Naive B cell (primary cell): Measurements from ENCODE around the gene CLEC16A. TPM values are rescaled to one million over a fixed set of nuclear protein-coding genes. Genes with fewer than 3 reads are reported as not detected.
A peak's percentile ranks its signal among the peaks of the same experiment; 100 is the strongest.
"Not testable (repeated sequence)": the region's sequence is repeated elsewhere in the genome, so short reads cannot be mapped to it uniquely, and the experiment has no call there.

ENCODE experiments used
- ATAC-seq, 2 donors: fragments of 150-1000 bp; cut with Tn5 transposase; 2 replicates each; pipeline ENCODE4 v1.10.0; 2021; ENCODE audit warnings: low read depth in 2 of 2, mild to moderate bottlenecking in 2 of 2, moderate library complexity in 2 of 2
- DNase-seq: peaks from one replicate; pipeline ENCODE4 v3.0.0; 2022
- H3K27ac Mint-ChIP-seq, 6 donors: one replicate each; pipeline ENCODE4 v1.8.0; 2020 to 2022; ENCODE audit warnings: mild to moderate bottlenecking in 6 of 6, mixed read lengths in 6 of 6, moderate library complexity in 5 of 6, inconsistent platforms in 2 of 6
- H3K27me3 Mint-ChIP-seq, 3 donors: one replicate each; pipeline ENCODE4 v1.8.0; 2021 to 2022; ENCODE audit warnings: mixed read lengths in 3 of 3, mild to moderate bottlenecking in 1 of 3
- H3K36me3 Mint-ChIP-seq, 2 donors: one replicate each; pipeline ENCODE4 v1.8.0; 2020 to 2022; ENCODE audit warnings: mixed read lengths in 2 of 2, inconsistent platforms in 1 of 2, mild to moderate bottlenecking in 1 of 2
- H3K4me1 Mint-ChIP-seq, 3 donors: one replicate each; pipeline ENCODE4 v1.8.0; 2020 to 2022; ENCODE audit warnings: mixed read lengths in 3 of 3, inconsistent platforms in 1 of 3, mild to moderate bottlenecking in 1 of 3, moderate library complexity in 1 of 3
- H3K4me3 Mint-ChIP-seq, 8 donors: one replicate each; pipeline ENCODE4 v1.8.0; 2020 to 2022; ENCODE audit warnings: mild to moderate bottlenecking in 8 of 8, mixed read lengths in 8 of 8, moderate library complexity in 8 of 8, inconsistent platforms in 2 of 8
- H3K9me3 Mint-ChIP-seq, 7 donors: one replicate each; pipeline ENCODE4 v1.8.0; 2020 to 2022; ENCODE audit warnings: mixed read lengths in 7 of 7, mild to moderate bottlenecking in 5 of 7, inconsistent platforms in 2 of 7, moderate library complexity in 1 of 7
- polyA plus RNA-seq, 6 donors: library from polyadenylated mRNA; unstranded; fragments of 300-500 nt; fragmentation: Illumina TruSeq; gene quantifications; one replicate each; pipeline ENCODE4 v1.2.3, GENCODE V29; 2021; ENCODE audit warnings: low read depth in 6 of 6

CLEC16A gene
- polyA plus RNA-seq, 6 donors from 2014 or later, result 11.8 to 34.9 (median 18.7) TPM

- Mint-ChIP-seq H3K27ac (peak overlapping the region in 2 of 6 donors; percentile 43 to 79), H3K36me3 (no peaks in the 10 kb centered on the region), H3K9me3 (no peaks in the 10 kb centered on the region), H3K4me1 (peaks cover 43 to 78% (median 74%) of the 10 kb centered on the region in 3 donors), H3K27me3 (no peaks in the 10 kb centered on the region), H3K4me3 (peak overlapping the region in 6 of 8 donors; percentile 17 to 84 (median 66))
- DNase-seq (no peak), ATAC-seq (no peak)
These were observed 6.0 kb downstream of the CLEC16A start for GRCh38 chr16:10950393-10950792.

DNA sequence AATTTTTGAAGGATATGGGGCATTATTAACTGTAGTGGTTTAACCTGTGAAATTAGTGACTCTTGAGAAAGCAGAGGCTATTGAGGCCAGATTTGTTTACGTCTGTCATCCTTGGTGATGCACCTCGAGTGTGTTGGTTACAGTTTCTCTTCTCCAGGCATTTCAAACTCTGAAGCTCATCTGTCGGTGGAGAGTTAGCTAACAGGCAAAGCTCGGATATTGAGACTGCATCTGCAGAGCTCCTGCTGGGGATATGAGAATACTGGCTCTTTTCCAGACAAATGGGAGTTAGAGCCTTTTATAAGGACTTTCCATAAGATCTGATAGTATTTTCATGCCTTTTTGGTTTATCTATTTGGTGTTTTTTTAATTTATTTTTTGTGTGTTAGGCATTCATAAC, 6.7 kb downstream of the CLEC16A start:
- Mint-ChIP-seq H3K4me3 (no peak overlapping the region), H3K36me3 (no peaks in the 10 kb centered on the region), H3K9me3 (no peaks in the 10 kb centered on the region), H3K27ac (peak overlapping the region in 1 of 6 donors; percentile 54), H3K4me1 (peaks cover 42 to 77% (median 74%) of the 10 kb centered on the region in 3 donors), H3K27me3 (no peaks in the 10 kb centered on the region)
- no peak for DNase-seq
- no peak for ATAC-seq

DNA sequence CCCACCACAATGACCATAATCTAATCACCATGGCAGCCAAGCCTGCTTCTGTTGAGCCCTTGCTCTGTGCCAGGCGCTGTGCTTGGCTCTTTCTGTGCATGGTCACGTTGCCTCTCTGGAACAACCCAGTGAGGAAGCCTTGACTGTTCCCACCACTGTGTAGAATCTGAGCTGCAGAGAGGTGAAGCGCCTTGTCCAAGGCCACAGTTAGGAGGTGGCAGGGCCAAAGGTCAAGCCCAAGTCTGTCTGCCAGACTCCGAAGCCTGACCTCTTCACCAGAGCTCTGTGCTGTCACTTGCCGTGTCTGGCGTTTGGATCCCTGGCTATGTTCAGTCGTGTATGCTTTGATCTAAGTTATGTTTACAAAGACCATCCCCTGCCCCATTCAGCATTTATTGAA, 10.5 kb downstream of the CLEC16A start:
- Mint-ChIP-seq H3K4me1 (peaks cover 31 to 56% (median 55%) of the 10 kb centered on the region in 3 donors), H3K36me3 (peaks cover 0 to 9% of the 10 kb centered on the region in 2 donors), H3K9me3 (no peaks in the 10 kb centered on the region), H3K27me3 (no peaks in the 10 kb centered on the region), H3K4me3 (peak overlapping the region in 3 of 8 donors; percentile 12 to 67 (median 56)), H3K27ac (peak overlapping the region in 2 of 6 donors; percentile 26 to 79)
- ATAC-seq (no peak), DNase-seq (no peak)

DNA sequence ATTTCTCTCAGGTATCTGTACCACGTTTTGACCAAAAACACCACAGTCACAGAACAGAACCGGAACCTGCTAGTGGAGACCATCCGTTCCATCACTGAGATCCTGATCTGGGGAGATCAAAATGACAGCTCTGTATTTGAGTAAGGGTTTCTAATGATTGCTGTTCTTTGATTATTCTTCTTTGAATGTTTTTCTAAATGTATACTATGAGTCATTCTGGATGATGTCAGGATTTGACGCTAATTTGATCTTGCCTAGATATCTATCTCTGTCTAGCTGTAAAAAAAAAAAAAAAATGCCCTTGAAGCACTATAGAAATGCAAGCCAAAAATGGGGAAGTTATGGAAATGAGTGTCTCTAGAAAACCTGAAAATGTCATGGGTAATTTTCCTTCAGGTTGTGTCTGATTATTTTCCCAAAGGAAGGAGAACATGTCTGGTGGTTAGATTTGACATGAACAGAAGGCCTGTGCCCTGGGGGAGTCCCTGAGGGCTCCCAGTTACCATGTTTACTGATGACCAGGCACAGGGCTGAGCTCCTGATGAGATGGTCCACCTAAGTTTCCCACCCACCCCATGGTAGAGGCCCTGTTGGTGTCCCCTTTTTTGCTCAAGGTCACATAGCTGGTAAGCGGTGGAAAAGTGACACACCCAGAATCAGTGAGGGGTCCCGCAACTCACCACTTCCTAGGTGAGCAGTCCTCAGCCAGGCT, 13.6 kb downstream of the CLEC16A start:
- Mint-ChIP-seq H3K27me3 (no peaks in the 10 kb centered on the region), H3K4me1 (peaks cover 28 to 40% (median 39%) of the 10 kb centered on the region in 3 donors), H3K27ac (peak overlapping the region in 3 of 6 donors; percentile 9 to 51 (median 43)), H3K4me3 (peak overlapping the region in 1 of 8 donors; percentile 9), H3K36me3 (peaks cover 4 to 31% of the 10 kb centered on the region in 2 donors), H3K9me3 (no peaks in the 10 kb centered on the region)
- DNase-seq (no peak), ATAC-seq (peak; percentile 26 to 40)

DNA sequence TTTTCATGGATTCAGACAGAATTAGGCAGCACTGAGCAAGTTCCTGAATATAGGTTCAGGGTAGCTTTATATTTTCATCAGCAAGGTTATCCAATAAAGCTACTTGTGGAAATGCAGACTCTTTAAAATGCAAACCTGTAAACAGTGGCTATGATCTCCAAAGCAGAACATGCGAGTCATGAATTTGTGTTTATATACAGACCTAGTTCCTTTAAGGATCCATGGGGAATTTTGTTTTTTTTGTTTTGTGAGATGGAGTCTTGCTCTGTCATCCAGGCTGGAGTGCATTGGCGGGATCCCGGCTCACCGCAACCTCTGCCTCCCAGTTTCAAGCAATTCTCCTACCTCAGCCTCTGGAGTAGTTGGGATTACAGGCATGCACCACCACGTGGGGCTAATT, 14.8 kb downstream of the CLEC16A start:
- no peaks in the 10 kb centered on the region for H3K27me3 Mint-ChIP-seq
- peaks cover 11 to 33% of the 10 kb centered on the region in 2 donors for H3K36me3 Mint-ChIP-seq
- no peak overlapping the region for H3K4me3 Mint-ChIP-seq
- no peak overlapping the region for H3K27ac Mint-ChIP-seq
- DNase-seq (no peak), ATAC-seq (no peak)
- peaks cover 29 to 42% (median 36%) of the 10 kb centered on the region in 3 donors for H3K4me1 Mint-ChIP-seq
- no peaks in the 10 kb centered on the region for H3K9me3 Mint-ChIP-seq

GRCh38 chr16:10961231-10961630, 16.9 kb downstream of the CLEC16A start:
- no peak overlapping the region for H3K27ac Mint-ChIP-seq
- DNase-seq, result no peak
- peaks cover 17 to 38% of the 10 kb centered on the region in 2 donors for H3K36me3 Mint-ChIP-seq
- ATAC-seq, result no peak
- no peak overlapping the region for H3K4me3 Mint-ChIP-seq
- no peaks in the 10 kb centered on the region for H3K27me3 Mint-ChIP-seq
- peaks cover 33 to 42% (median 36%) of the 10 kb centered on the region in 3 donors for H3K4me1 Mint-ChIP-seq
- H3K9me3 Mint-ChIP-seq, result no peaks in the 10 kb centered on the region

- peak overlapping the region; percentile 6 to 95 (median 86) for H3K27ac Mint-ChIP-seq
These were observed 19.9 kb downstream of the CLEC16A start for GRCh38 chr16:10964039-10964890.

DNA sequence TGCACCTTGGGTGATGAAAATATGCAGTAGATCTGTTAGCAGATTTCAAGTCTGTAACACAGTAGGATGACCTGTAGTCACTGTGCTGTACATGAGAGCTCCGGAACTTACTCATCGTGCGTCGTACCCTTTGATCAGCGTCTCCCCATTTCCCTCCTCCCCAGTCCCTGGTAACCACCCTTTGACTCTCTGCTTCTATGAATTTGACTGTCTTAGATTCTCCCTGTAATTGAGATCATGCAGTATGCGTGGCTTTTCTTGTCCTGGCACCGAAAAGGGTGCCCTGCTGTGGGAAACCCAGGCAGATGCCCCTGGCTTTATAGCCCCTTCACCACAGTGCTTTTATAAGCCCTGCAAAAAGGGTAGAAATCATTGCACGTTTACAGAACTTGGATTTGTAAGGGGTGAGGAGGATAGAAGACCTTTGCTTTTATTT, 20.5 kb downstream of the CLEC16A start:
- DNase-seq (no peak), ATAC-seq (peak in 1 of 2 donors; percentile 37)
- peaks cover 21 to 33% of the 10 kb centered on the region in 2 donors for H3K36me3 Mint-ChIP-seq

More at GRCh38 chr16:10964039-10964890, 19.9 kb downstream of the CLEC16A start:
- Mint-ChIP-seq H3K4me1 (peaks cover 22 to 37% (median 26%) of the 10 kb centered on the region in 3 donors), H3K4me3 (peak overlapping the region in 5 of 8 donors; percentile 26 to 52 (median 36)), H3K27me3 (no peaks in the 10 kb centered on the region), H3K36me3 (peaks cover 21 to 29% of the 10 kb centered on the region in 2 donors), H3K9me3 (no peaks in the 10 kb centered on the region)
- peak; percentile 34 to 74 for ATAC-seq
- DNase-seq, result peak; percentile 66

GRCh38 chr16:10965440-10966061, 21.2 kb downstream of the CLEC16A start:
- H3K27me3 Mint-ChIP-seq, result no peaks in the 10 kb centered on the region
- peak overlapping the region; percentile 84 to 96 (median 94) for H3K27ac Mint-ChIP-seq
- DNase-seq (peak; percentile 58), ATAC-seq (peak; percentile 70 to 76)
- H3K4me3 Mint-ChIP-seq, result peak overlapping the region in 2 of 8 donors; percentile 32 to 36
- H3K9me3 Mint-ChIP-seq, result no peaks in the 10 kb centered on the region
- H3K4me1 Mint-ChIP-seq, result peaks cover 22 to 37% (median 26%) of the 10 kb centered on the region in 3 donors
- H3K36me3 Mint-ChIP-seq, result peaks cover 24 to 31% of the 10 kb centered on the region in 2 donors

More for the DNA sequence above, 20.5 kb downstream of the CLEC16A start:
- Mint-ChIP-seq H3K27me3 (no peaks in the 10 kb centered on the region), H3K4me3 (peak overlapping the region in 3 of 8 donors; percentile 32 to 36 (median 35)), H3K27ac (peak overlapping the region; percentile 6 to 95 (median 93)), H3K9me3 (no peaks in the 10 kb centered on the region), H3K4me1 (peaks cover 22 to 37% (median 26%) of the 10 kb centered on the region in 3 donors)

DNA sequence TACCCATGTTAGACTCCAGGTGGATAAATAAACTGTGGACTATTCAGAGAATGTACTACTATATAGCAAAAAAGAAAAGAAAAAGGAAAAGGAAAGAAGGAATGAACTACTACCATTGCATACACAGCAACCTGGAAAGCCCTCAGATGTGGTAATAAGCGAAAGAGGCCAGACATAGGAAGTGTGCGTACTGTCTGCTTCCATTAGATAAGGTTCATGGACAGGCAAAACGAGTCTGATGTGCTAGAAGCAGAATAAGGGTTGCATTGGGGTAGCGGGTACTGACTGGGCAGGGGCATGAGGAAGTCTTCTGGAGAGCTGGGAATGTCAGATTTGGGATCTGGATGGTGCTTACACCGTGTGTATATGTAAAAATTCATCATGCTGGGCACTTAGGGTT, 21.8 kb downstream of the CLEC16A start:
- no peak for DNase-seq
- Mint-ChIP-seq H3K4me1 (peaks cover 22 to 37% (median 26%) of the 10 kb centered on the region in 3 donors), H3K36me3 (peaks cover 25 to 29% of the 10 kb centered on the region in 2 donors), H3K27ac (peak overlapping the region; percentile 58 to 96 (median 94)), H3K9me3 (no peaks in the 10 kb centered on the region), H3K27me3 (no peaks in the 10 kb centered on the region), H3K4me3 (peak overlapping the region in 3 of 8 donors; percentile 21 to 36 (median 29))
- no peak for ATAC-seq

- ATAC-seq, result peak in 1 of 2 donors; percentile 6
- H3K9me3 Mint-ChIP-seq, H3K27me3 Mint-ChIP-seq, DNase-seq, H3K4me3 Mint-ChIP-seq: not testable (repeated sequence)
- peak overlapping the region in 5 of 6 donors; percentile 46 to 96 (median 92) for H3K27ac Mint-ChIP-seq
- peaks cover 25 to 30% of the 10 kb centered on the region in 2 donors for H3K36me3 Mint-ChIP-seq
- H3K4me1 Mint-ChIP-seq, result peaks cover 22 to 37% (median 26%) of the 10 kb centered on the region in 3 donors
These were observed 22.2 kb downstream of the CLEC16A start for GRCh38 chr16:10966559-10966958.

- DNase-seq, result no peak
- ATAC-seq, result no peak
- Mint-ChIP-seq H3K4me3 (no peak overlapping the region), H3K9me3 (no peaks in the 10 kb centered on the region), H3K27me3 (no peaks in the 10 kb centered on the region), H3K27ac (peak overlapping the region in 2 of 6 donors; percentile 60 to 92), H3K4me1 (peaks cover 22 to 37% (median 26%) of the 10 kb centered on the region in 3 donors), H3K36me3 (peaks cover 23 to 36% of the 10 kb centered on the region in 2 donors)
These were observed 23.6 kb downstream of the CLEC16A start for GRCh38 chr16:10967986-10968385.

GRCh38 chr16:10968498-10968897, 24.1 kb downstream of the CLEC16A start:
- Mint-ChIP-seq H3K4me3 (no peak overlapping the region), H3K27me3 (no peaks in the 10 kb centered on the region), H3K36me3 (peaks cover 25 to 36% of the 10 kb centered on the region in 2 donors), H3K4me1 (peaks cover 22 to 34% (median 26%) of the 10 kb centered on the region in 3 donors), H3K27ac (peak overlapping the region in 3 of 6 donors; percentile 54 to 92 (median 60)), H3K9me3 (no peaks in the 10 kb centered on the region)
- no peak for ATAC-seq
- no peak for DNase-seq
